Thyroid gland (tissue), 4 donors: ENCODE measurements around the gene LSM7.

Experiments used
- CTCF ChIP-seq, 6 experiments: fragments of 200-600 bp in 3 of 6; fragments of 450-650 bp in 3 of 6; sonication (generic) in 3 of 6; IDR thresholded peaks; one replicate each; pipeline ENCODE4 v1.5.1; 2016 to 2019; ENCODE audit warnings: antibody characterized with exemption in 6 of 6, mild to moderate bottlenecking in 2 of 6, inconsistent platforms in 1 of 6, moderate library complexity in 1 of 6
- POLR2A ChIP-seq, 2 donors: fragments of 450-650 bp; IDR thresholded peaks; one replicate each; pipeline ENCODE4 v1.6.1; 2017; ENCODE audit warnings: antibody characterized with exemption in 2 of 2, mild to moderate bottlenecking in 2 of 2, moderate library complexity in 1 of 2

- no peak for TF ChIP-seq CTCF (IDR thresholded peaks at IDR 0.05)
- TF ChIP-seq POLR2A (IDR thresholded peaks at IDR 0.05) = no peak
These were observed 6.0 kb upstream of the LSM7 start for GRCh38 chr19:2334426-2334825.
